Uterus (tissue), 2 donors: ENCODE data around the gene TMEM11.

ENCODE experiments used
- POLR2A ChIP-seq, 2 donors: fragments of 450-650 bp; IDR thresholded peaks; one replicate each; pipeline ENCODE4 v1.6.1; 2016; ENCODE audit warnings: antibody characterized with exemption in 2 of 2, mild to moderate bottlenecking in 1 of 2, moderate library complexity in 1 of 2
- TF ChIP-seq, protein P1 (sequence below), 4 experiments: fragments of 200-600 bp in 2 of 4; fragments of 450-650 bp in 2 of 4; sonication (generic) in 2 of 4; IDR thresholded peaks; one replicate each; pipeline ENCODE4 v1.5.1; 2016 to 2019; ENCODE audit warnings: antibody characterized with exemption in 4 of 4, mild to moderate bottlenecking in 2 of 4, moderate library complexity in 1 of 4

DNA sequence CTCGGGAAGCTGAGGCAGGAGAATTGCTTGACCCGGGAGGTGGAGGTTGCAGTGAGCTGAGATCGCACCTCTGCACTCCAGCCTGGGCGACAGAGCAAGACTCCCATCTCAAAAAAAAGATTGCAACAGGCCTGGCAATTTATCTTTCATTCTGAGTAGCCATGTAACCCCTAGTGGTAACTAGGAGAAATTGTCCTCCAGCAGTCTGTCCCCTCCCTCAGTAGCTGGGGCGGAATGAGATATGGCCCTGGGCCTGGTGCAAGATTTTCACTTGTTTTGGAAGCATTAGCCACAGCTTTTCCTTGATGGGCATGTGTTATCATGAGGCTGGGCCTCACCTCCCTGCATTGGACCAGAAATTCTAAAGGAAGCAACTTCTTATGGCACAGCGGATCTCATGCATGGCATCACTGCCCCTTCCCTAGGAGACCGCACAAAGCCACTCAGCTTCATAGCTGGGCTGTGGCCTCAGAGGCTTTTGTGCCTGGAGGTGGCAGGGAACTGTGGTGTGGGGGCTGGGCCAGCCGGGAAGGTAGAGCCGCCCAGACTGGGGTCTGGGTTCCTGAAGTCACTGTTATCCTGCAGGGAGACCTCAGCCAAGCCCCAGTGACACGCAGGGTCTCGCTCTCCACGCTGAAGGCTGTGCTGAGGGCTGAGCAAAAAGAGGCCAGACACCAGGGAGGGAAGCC lies 25.9 kb upstream of the TMEM11 start:
- TF ChIP-seq, protein P1, sequence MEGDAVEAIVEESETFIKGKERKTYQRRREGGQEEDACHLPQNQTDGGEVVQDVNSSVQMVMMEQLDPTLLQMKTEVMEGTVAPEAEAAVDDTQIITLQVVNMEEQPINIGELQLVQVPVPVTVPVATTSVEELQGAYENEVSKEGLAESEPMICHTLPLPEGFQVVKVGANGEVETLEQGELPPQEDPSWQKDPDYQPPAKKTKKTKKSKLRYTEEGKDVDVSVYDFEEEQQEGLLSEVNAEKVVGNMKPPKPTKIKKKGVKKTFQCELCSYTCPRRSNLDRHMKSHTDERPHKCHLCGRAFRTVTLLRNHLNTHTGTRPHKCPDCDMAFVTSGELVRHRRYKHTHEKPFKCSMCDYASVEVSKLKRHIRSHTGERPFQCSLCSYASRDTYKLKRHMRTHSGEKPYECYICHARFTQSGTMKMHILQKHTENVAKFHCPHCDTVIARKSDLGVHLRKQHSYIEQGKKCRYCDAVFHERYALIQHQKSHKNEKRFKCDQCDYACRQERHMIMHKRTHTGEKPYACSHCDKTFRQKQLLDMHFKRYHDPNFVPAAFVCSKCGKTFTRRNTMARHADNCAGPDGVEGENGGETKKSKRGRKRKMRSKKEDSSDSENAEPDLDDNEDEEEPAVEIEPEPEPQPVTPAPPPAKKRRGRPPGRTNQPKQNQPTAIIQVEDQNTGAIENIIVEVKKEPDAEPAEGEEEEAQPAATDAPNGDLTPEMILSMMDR (IDR thresholded peaks at IDR 0.05), result peak in 2 of 4 experiments; percentile 32 to 37
- no peak for TF ChIP-seq POLR2A (IDR thresholded peaks at IDR 0.05)
